RPMI7951 (cell line): Measurements from ENCODE around the gene OR10H3. TPM values are rescaled to one million over a fixed set of nuclear protein-coding genes. Genes with fewer than 3 reads are reported as not detected.
"Not testable (repeated sequence)": the region's sequence is repeated elsewhere in the genome, so short reads cannot be mapped to it uniquely, and the experiment has no call there.

ENCODE experiments used
- DNase-seq: peaks from one replicate; pipeline ENCODE4 v3.0.0-alpha.2; 2012; ENCODE audit warnings: low read depth
- total RNA-seq: library from RNA; depleted of rRNA; stranded (reverse); fragments of >200 nt; shearing (Covaris generic); gene quantifications from 2 replicates; pipeline ENCODE4 v1.2.3, GENCODE V29; 2014; rRNA removed

Gene OR10H3
- total RNA-seq, 1 experiment from 2014 or later = not detected

- peak; percentile 43 for DNase-seq
These were observed 42.1 kb downstream of the OR10H3 start for GRCh38 chr19:15779756-15780476.

GRCh38 chr19:15780610-15781418 is 43.0 kb downstream of the OR10H3 start:
- DNase-seq = no peak

GRCh38 chr19:15781661-15782060 is 43.9 kb downstream of the OR10H3 start:
- no peak for DNase-seq

GRCh38 chr19:15782211-15782610 is 44.4 kb downstream of the OR10H3 start:
- DNase-seq = no peak

GRCh38 chr19:15782896-15783295 is 45.1 kb downstream of the OR10H3 start:
- DNase-seq = not testable (repeated sequence)

- no peak for DNase-seq
These were observed 49.9 kb downstream of the OR10H3 start, which contains the start of gene OR10H5 for GRCh38 chr19:15787611-15788155. OR10H5 (plus strand) TSS chr19:15787661; CDS start chr19:15794049, 6,388 bp downstream.

- no peak for DNase-seq
These were observed 50.9 kb downstream of the OR10H3 start for GRCh38 chr19:15788594-15789270.

- no peak for DNase-seq
These were observed 52.3 kb downstream of the OR10H3 start for GRCh38 chr19:15790096-15790495.

Other genes starting within 250 kb of the OR10H3 start
- gene CYP4F22, start 229.5 kb upstream of the OR10H3 start, total RNA-seq = not detected in 2 replicates
- gene CYP4F8, start 122.8 kb upstream of the OR10H3 start, total RNA-seq = not detected in 2 replicates
- not detected in 2 replicates for gene CYP4F3, start 97.1 kb upstream of the OR10H3 start, total RNA-seq
- gene CYP4F12, start 64.9 kb upstream of the OR10H3 start, total RNA-seq = 0.20 TPM in 1 of 2 replicates, not detected in the other
- not detected in 2 replicates for gene OR10H2, start 10.0 kb upstream of the OR10H3 start, total RNA-seq
- not detected in 2 replicates for gene OR10H5, start 49.7 kb downstream of the OR10H3 start, total RNA-seq
- not detected in 2 replicates for gene OR10H1, start 77.7 kb downstream of the OR10H3 start, total RNA-seq
- gene CYP4F2, start 160.1 kb downstream of the OR10H3 start, total RNA-seq = not detected in 2 replicates
- not detected in 2 replicates for gene CYP4F11, start 196.5 kb downstream of the OR10H3 start, total RNA-seq
- gene OR10H4, start 211.0 kb downstream of the OR10H3 start, total RNA-seq = not detected in 2 replicates